GM12878 (cell line): ENCODE results near the gene TOLLIP. TPM values are rescaled to one million over a fixed set of nuclear protein-coding genes. Genes with fewer than 3 reads are reported as not detected.

ENCODE experiments used
- ATAC-seq: fragments of 200-7000 bp; cut with Tn5 transposase; 3 replicates; pipeline ENCODE4 v1.9.1; 2020; ENCODE audit warnings: mild to moderate bottlenecking, moderate library complexity
- BruUV-seq: library from RNA; stranded (reverse); fragments of 400-500 nt; replicated peaks from 2 replicates; lab custom pipeline; 2021; lab: Mats Ljungman, UMichigan
- CTCF ChIA-PET: fragments of 300-600 bp; sonication (Branson Sonifier 250); formaldehyde crosslinking; extraction: SDS; loops from one replicate; lab custom pipeline; 2021; ENCODE audit warnings: inconsistent platforms; lab: Yijun Ruan, JAX
- POLR2A ChIA-PET: fragments of 350-600 bp; formaldehyde crosslinking; extraction: SDS; loops from one replicate; lab custom pipeline; 2021; ENCODE audit warnings: inconsistent platforms; lab: Charles Lee
- RAD21 ChIA-PET: fragments of 300-600 bp; sonication (Branson Sonifier 250); formaldehyde crosslinking; loops from one replicate; lab custom pipeline; 2023; ENCODE audit warnings: antibody characterized with exemption; ENCODE audit not compliant: unreplicated experiment; lab: Charles Lee
- SMC1A ChIA-PET: fragments of 300-600 bp; sonication (Branson Sonifier 250); formaldehyde crosslinking; loops from one replicate; lab custom pipeline; 2023; ENCODE audit not compliant: unreplicated experiment, uncharacterized antibody; lab: Charles Lee
- DNase-seq: peaks from one replicate; pipeline ENCODE4 v3.0.0-alpha.2; 2011; ENCODE audit warnings: low read depth, low spot score
- FAIRE-seq: peaks from 3 replicates; lab custom pipeline; 2011; peaks lifted over from hg19 to GRCh38; lab: Jason Lieb, UNC
- H2AFZ ChIP-seq: 2 replicates; pipeline ENCODE4 v1.6.0; 2011; ENCODE audit warnings: low read depth, low read length, control low read depth; ENCODE audit not compliant: control insufficient read depth
- H3K27ac ChIP-seq: 2 replicates; pipeline ENCODE4 v1.5.1; 2011; ENCODE audit warnings: control low read depth; ENCODE audit not compliant: control insufficient read depth, insufficient read depth
- H3K27me3 ChIP-seq, 2 experiments: replicated peaks in 1 of 2; 2 replicates each; pipeline versions ENCODE4 v1.6.0 to v1.6.1; 2011; ENCODE audit warnings: low read length in 1 of 2; ENCODE audit not compliant: control insufficient read depth in 2 of 2, insufficient read depth in 2 of 2
- H3K36me3 ChIP-seq, 2 experiments: 2 replicates each; pipeline ENCODE4 v1.5.1; 2011; ENCODE audit warnings: low read length in 1 of 2; ENCODE audit not compliant: control insufficient read depth in 2 of 2, insufficient read depth in 2 of 2
- H3K4me1 ChIP-seq: 2 replicates; pipeline ENCODE4 v1.6.1; 2011; ENCODE audit warnings: mild to moderate bottlenecking, low read length, moderate library complexity, mixed read lengths; ENCODE audit not compliant: control insufficient read depth, insufficient read depth
- H3K4me2 ChIP-seq: 2 replicates; pipeline ENCODE4 v1.6.0; 2011; ENCODE audit warnings: control low read depth; ENCODE audit not compliant: control insufficient read depth, insufficient read depth
- H3K4me3 ChIP-seq: fragments of 200-600 bp; sonication (generic); 2 replicates; pipeline ENCODE4 v1.5.1; 2016
- H3K79me2 ChIP-seq: 2 replicates; pipeline ENCODE4 v1.6.0; 2011; ENCODE audit warnings: low read length; ENCODE audit not compliant: control insufficient read depth, insufficient read depth
- H3K9ac ChIP-seq: 2 replicates; pipeline ENCODE4 v1.8.0; 2011; ENCODE audit warnings: low read length, control low read depth, mixed read lengths; ENCODE audit not compliant: control insufficient read depth, insufficient read depth
- H3K9me3 ChIP-seq: replicated peaks from 3 replicates; pipeline ENCODE4 v1.5.1; 2011; ENCODE audit warnings: mild to moderate bottlenecking, low read length; ENCODE audit not compliant: control insufficient read depth, insufficient read depth
- H4K20me1 ChIP-seq: 2 replicates; pipeline ENCODE4 v1.6.0; 2011; ENCODE audit not compliant: control insufficient read depth, insufficient read depth
- EGR1 ChIP-seq, 2 experiments: IDR thresholded peaks; 1 replicate in 1 of 2; 2 replicates in 1 of 2; pipeline ENCODE4 v1.6.1; 2011 to 2012; ENCODE audit warnings: low read depth in 2 of 2, low read length in 2 of 2, borderline replicate concordance in 1 of 2, mild to moderate bottlenecking in 1 of 2, moderate library complexity in 1 of 2
- FOXM1 ChIP-seq: IDR thresholded peaks from 2 replicates; pipeline ENCODE4 v1.6.1; 2012; ENCODE audit warnings: low read depth, mild to moderate bottlenecking, inconsistent platforms, low read length, moderate library complexity
- IRF3 ChIP-seq: fragments of 450-650 bp; IDR thresholded peaks from 2 replicates; pipeline ENCODE4 v1.6.1; 2014; ENCODE audit warnings: mild to moderate bottlenecking
- IRF4 ChIP-seq: IDR thresholded peaks from 2 replicates; pipeline ENCODE4 v1.6.1; 2011; ENCODE audit warnings: low read depth, low read length
- MTA2 ChIP-seq: fragments of 450-650 bp; IDR thresholded peaks from 2 replicates; pipeline ENCODE4 v1.6.1; 2016; ENCODE audit warnings: low read depth, mild to moderate bottlenecking, moderate library complexity
- NR2C2 ChIP-seq: IDR thresholded peaks from 2 replicates; pipeline ENCODE4 v1.6.1; 2011; ENCODE audit warnings: borderline replicate concordance, low read depth; ENCODE audit not compliant: control insufficient read depth, insufficient read length
- REST ChIP-seq: IDR thresholded peaks from 2 replicates; pipeline ENCODE4 v1.6.1; 2012; ENCODE audit warnings: mild to moderate bottlenecking, low read depth, low read length
- RUNX3 ChIP-seq: IDR thresholded peaks from 2 replicates; pipeline ENCODE4 v1.6.1; 2012; ENCODE audit warnings: low read length, inconsistent platforms
- SPI1 ChIP-seq: IDR thresholded peaks from 2 replicates; pipeline ENCODE4 v1.6.1; 2011; ENCODE audit warnings: low read depth, mild to moderate bottlenecking, low read length, moderate library complexity, borderline replicate concordance; ENCODE audit not compliant: insufficient read depth
- SREBF2 ChIP-seq: IDR thresholded peaks from 2 replicates; pipeline ENCODE4 v1.6.1; 2012; ENCODE audit warnings: mild to moderate bottlenecking, low read length
- STAT1 ChIP-seq: fragments of 450-650 bp; conservative IDR thresholded peaks from 2 replicates; pipeline ENCODE4 v1.6.1; 2014; ENCODE audit warnings: antibody characterized with exemption, mild to moderate bottlenecking
- WGBS: methylation state at CpG from one replicate; pipeline ENCODE4 v1.1.6; 2016; ENCODE audit warnings: low lambda C conversion rate; ENCODE audit not compliant: insufficient replicate concordance, insufficient coverage; ENCODE audit errors: missing lambda C conversion rate; 5-methylcytosine and 5-hydroxymethylcytosine counted together
- in situ Hi-C: fragments of 300-500 bp; cut with MboI; formaldehyde crosslinking; loops from 9 replicates; pipeline ENCODE4 v1.14.3; 2018; ENCODE audit warnings: mixed read lengths
- intact Hi-C: fragments of 100-400 bp; cut with micrococcal nuclease; formaldehyde crosslinking; loops from one replicate; pipeline ENCODE4 v1.14.2; 2022; ENCODE audit not compliant: unreplicated experiment
- polyA plus RNA-seq, 11 experiments: library from polyadenylated mRNA; depleted of rRNA in 4 of 11; unstranded in 6 of 11; stranded (reverse) in 5 of 11; fragments of >200 nt; fragmentation: Nextera tagmentation in 4 of 11; fragmentation: Illumina TruSeq in 1 of 11; extraction: Ambion mirVana in 4 of 11; extraction: Trizol in 1 of 11; gene quantifications; 1 replicate in 1 of 11; 2 replicates in 10 of 11; pipeline versions ENCODE4 v1.2.1 to v1.2.3, GENCODE V29; 2011 to 2016; ENCODE audit warnings: inconsistent platforms in 2 of 11, missing spikeins in 2 of 11, low read depth in 1 of 11
- total RNA-seq, 4 experiments: library from RNA; depleted of rRNA in 3 of 4; stranded (reverse); fragments of >200 nt in 3 of 4; fragmentation: Illumina TruSeq in 1 of 4; extraction: Trizol in 1 of 4; gene quantifications; 2 replicates each; pipeline versions ENCODE4 v1.2.1 to v1.2.3, GENCODE V29; 2013 to 2021
- TF ChIP-seq, protein P1 (sequence below): fragments of 450-650 bp; formaldehyde crosslinking; IDR thresholded peaks from 2 replicates; pipeline ENCODE4 v1.5.0; 2022; ENCODE audit warnings: mild to moderate bottlenecking, missing genetic modification characterization

The TOLLIP gene
- total and polyA plus RNA-seq, 10 of the 15 experiments (the other 5 are each of a cell fraction or from before 2014, with no cell fraction given) = 0.47 to 39.5 (median 21.6) TPM

- H3K9ac ChIP-seq = no peak overlapping the region
- H3K79me2 ChIP-seq = no peaks in the 10 kb centered on the region
- CTCF ChIA-PET = no interaction called here
- no peaks in the 10 kb centered on the region for H3K27me3 ChIP-seq
- H3K4me1 ChIP-seq = no peaks in the 10 kb centered on the region
- H4K20me1 ChIP-seq = no peaks in the 10 kb centered on the region
- FAIRE-seq (no peak), DNase-seq (no peak), ATAC-seq (no peak)
- 54% methylated on average over 25 of the region's 28 CpGs for WGBS
- BruUV-seq = no TSS peak
- intact Hi-C loops (no loop called here), in situ Hi-C loops (no loop called here)
- H3K36me3 ChIP-seq = no peaks in the 10 kb centered on the region
- H2AFZ ChIP-seq = no peak overlapping the region
- H3K4me3 ChIP-seq = no peak overlapping the region
- SMC1A ChIA-PET = no interaction called here
- no peaks in the 10 kb centered on the region for H3K9me3 ChIP-seq
- POLR2A ChIA-PET = no interaction called here
- H3K27ac ChIP-seq = no peak overlapping the region
- H3K4me2 ChIP-seq = no peak overlapping the region
- RAD21 ChIA-PET = no interaction called here
- TF ChIP-seq EGR1 (IDR thresholded peaks at IDR 0.05; ENCODE audit: borderline replicate concordance in 1 of 2, low read depth in 2 of 2, low read length in 2 of 2) (no peak), RUNX3 (no peak), SREBF2 (no peak), IRF3 (no peak), SPI1 (no peak), NR2C2 (no peak), IRF4 (no peak), MTA2 (no peak), REST (no peak), STAT1 (no peak), FOXM1 (no peak)
- TF ChIP-seq, protein P1, sequence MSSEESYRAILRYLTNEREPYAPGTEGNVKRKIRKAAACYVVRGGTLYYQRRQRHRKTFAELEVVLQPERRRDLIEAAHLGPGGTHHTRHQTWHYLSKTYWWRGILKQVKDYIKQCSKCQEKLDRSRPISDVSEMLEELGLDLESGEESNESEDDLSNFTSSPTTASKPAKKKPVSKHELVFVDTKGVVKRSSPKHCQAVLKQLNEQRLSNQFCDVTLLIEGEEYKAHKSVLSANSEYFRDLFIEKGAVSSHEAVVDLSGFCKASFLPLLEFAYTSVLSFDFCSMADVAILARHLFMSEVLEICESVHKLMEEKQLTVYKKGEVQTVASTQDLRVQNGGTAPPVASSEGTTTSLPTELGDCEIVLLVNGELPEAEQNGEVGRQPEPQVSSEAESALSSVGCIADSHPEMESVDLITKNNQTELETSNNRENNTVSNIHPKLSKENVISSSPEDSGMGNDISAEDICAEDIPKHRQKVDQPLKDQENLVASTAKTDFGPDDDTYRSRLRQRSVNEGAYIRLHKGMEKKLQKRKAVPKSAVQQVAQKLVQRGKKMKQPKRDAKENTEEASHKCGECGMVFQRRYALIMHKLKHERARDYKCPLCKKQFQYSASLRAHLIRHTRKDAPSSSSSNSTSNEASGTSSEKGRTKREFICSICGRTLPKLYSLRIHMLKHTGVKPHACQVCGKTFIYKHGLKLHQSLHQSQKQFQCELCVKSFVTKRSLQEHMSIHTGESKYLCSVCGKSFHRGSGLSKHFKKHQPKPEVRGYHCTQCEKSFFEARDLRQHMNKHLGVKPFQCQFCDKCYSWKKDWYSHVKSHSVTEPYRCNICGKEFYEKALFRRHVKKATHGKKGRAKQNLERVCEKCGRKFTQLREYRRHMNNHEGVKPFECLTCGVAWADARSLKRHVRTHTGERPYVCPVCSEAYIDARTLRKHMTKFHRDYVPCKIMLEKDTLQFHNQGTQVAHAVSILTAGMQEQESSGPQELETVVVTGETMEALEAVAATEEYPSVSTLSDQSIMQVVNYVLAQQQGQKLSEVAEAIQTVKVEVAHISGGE (CRISPR knock-in tag) = no peak
Measured at GRCh38 chr11:1345737-1346513, 36.5 kb upstream of the TOLLIP start.
